Measurements from ENCODE around the gene TJP3. TPM values are rescaled to one million over a fixed set of nuclear protein-coding genes. Genes with fewer than 3 reads are reported as not detected.

The TJP3 gene
- polyA plus RNA-seq, 1 donor from 2014 or later: 0.15 TPM

- H3K27me3 ChIP-seq (ENCODE audit: insufficient read depth, low read depth, low read length): peaks cover 14% of the 10 kb centered on the region
- H3K79me2 ChIP-seq (replicated peaks; ENCODE audit: insufficient read depth, low read length): no peaks in the 10 kb centered on the region
- no peaks in the 10 kb centered on the region for H3K9me2 ChIP-seq (ENCODE audit: insufficient read depth, low read length)
- no peaks in the 10 kb centered on the region for H3K9me3 ChIP-seq (ENCODE audit: low read length)
- no peak overlapping the region for H2AFZ ChIP-seq (ENCODE audit: low read depth, low read length)
- no peak overlapping the region for H3K4me2 ChIP-seq (ENCODE audit: low read length)
- no peaks in the 10 kb centered on the region for H4K20me1 ChIP-seq (ENCODE audit: insufficient read depth)
- no peaks in the 10 kb centered on the region for H3F3A ChIP-seq (ENCODE audit: insufficient read depth, low read length, poor library complexity, severe bottlenecking)
- no peaks in the 10 kb centered on the region for H3K36me3 ChIP-seq (ENCODE audit: insufficient read depth, low read length)
- no peak overlapping the region for H3K4me3 ChIP-seq (ENCODE audit: low read length)
- H3K27ac ChIP-seq (ENCODE audit: low read length): no peak overlapping the region
- H3K9ac ChIP-seq (ENCODE audit: low read length): no peak overlapping the region
- TF ChIP-seq EZH2 (IDR thresholded peaks at IDR 0.05; ENCODE audit: borderline replicate concordance, insufficient read depth, low read length, poor library complexity, severe bottlenecking) (no peak), POLR2AphosphoS5 (IDR thresholded peaks at IDR 0.05) (no peak), MXI1 (conservative IDR thresholded peaks at IDR 0.05; ENCODE audit: poor library complexity, severe bottlenecking) (no peak), REST (IDR thresholded peaks at IDR 0.05; ENCODE audit: borderline replicate concordance) (no peak), TAF1 (IDR thresholded peaks at IDR 0.05; ENCODE audit: low read depth) (no peak), RAD21 (conservative IDR thresholded peaks at IDR 0.05) (no peak), CTCF (IDR thresholded peaks at IDR 0.05; ENCODE audit: poor library complexity, severe bottlenecking) (no peak)
Measured at GRCh38 chr19:3722443-3723109, 14.4 kb downstream of the TJP3 start.

- Histone ChIP-seq H3K9ac (ENCODE audit: low read length) (no peak overlapping the region), H3K9me2 (ENCODE audit: insufficient read depth, low read length) (no peaks in the 10 kb centered on the region), H3K36me3 (ENCODE audit: insufficient read depth, low read length) (no peaks in the 10 kb centered on the region), H3K27me3 (ENCODE audit: insufficient read depth, low read depth, low read length) (peaks cover 14% of the 10 kb centered on the region), H3K79me2 (replicated peaks; ENCODE audit: insufficient read depth, low read length) (no peaks in the 10 kb centered on the region), H3K4me2 (ENCODE audit: low read length) (no peak overlapping the region), H3K4me3 (ENCODE audit: low read length) (no peak overlapping the region), H3K9me3 (ENCODE audit: low read length) (no peaks in the 10 kb centered on the region), H4K20me1 (ENCODE audit: insufficient read depth) (no peaks in the 10 kb centered on the region), H2AFZ (ENCODE audit: low read depth, low read length) (no peak overlapping the region), H3F3A (ENCODE audit: insufficient read depth, low read length, poor library complexity, severe bottlenecking) (no peaks in the 10 kb centered on the region), H3K27ac (ENCODE audit: low read length) (no peak overlapping the region)
- TF ChIP-seq RAD21 (conservative IDR thresholded peaks at IDR 0.05): no peak
- no peak for TF ChIP-seq MXI1 (conservative IDR thresholded peaks at IDR 0.05; ENCODE audit: poor library complexity, severe bottlenecking)
- TF ChIP-seq POLR2AphosphoS5 (IDR thresholded peaks at IDR 0.05): no peak
- no peak for TF ChIP-seq EZH2 (IDR thresholded peaks at IDR 0.05; ENCODE audit: borderline replicate concordance, insufficient read depth, low read length, poor library complexity, severe bottlenecking)
Measured at GRCh38 chr19:3723110-3723488, 14.9 kb downstream of the TJP3 start.

GRCh38 chr19:3723883-3724282 is 15.7 kb downstream of the TJP3 start:
- H2AFZ ChIP-seq (ENCODE audit: low read depth, low read length): no peak overlapping the region
- peaks cover 14% of the 10 kb centered on the region for H3K27me3 ChIP-seq (ENCODE audit: insufficient read depth, low read depth, low read length)
- H3K9me2 ChIP-seq (ENCODE audit: insufficient read depth, low read length): no peaks in the 10 kb centered on the region
- TF ChIP-seq REST (IDR thresholded peaks at IDR 0.05; ENCODE audit: borderline replicate concordance): no peak
- TF ChIP-seq CTCF (IDR thresholded peaks at IDR 0.05; ENCODE audit: poor library complexity, severe bottlenecking): no peak
- no peak for TF ChIP-seq EZH2 (IDR thresholded peaks at IDR 0.05; ENCODE audit: borderline replicate concordance, insufficient read depth, low read length, poor library complexity, severe bottlenecking)
- no peak for TF ChIP-seq MXI1 (conservative IDR thresholded peaks at IDR 0.05; ENCODE audit: poor library complexity, severe bottlenecking)
- TF ChIP-seq EP300 (conservative IDR thresholded peaks at IDR 0.05; ENCODE audit: poor library complexity, severe bottlenecking): no peak
- no peak for TF ChIP-seq TAF1 (IDR thresholded peaks at IDR 0.05; ENCODE audit: low read depth)
- H3K4me2 ChIP-seq (ENCODE audit: low read length): no peak overlapping the region
- H3K27ac ChIP-seq (ENCODE audit: low read length): no peak overlapping the region
- no peaks in the 10 kb centered on the region for H4K20me1 ChIP-seq (ENCODE audit: insufficient read depth)
- no peak overlapping the region for H3K4me3 ChIP-seq (ENCODE audit: low read length)
- H3F3A ChIP-seq (ENCODE audit: insufficient read depth, low read length, poor library complexity, severe bottlenecking): no peaks in the 10 kb centered on the region
- H3K9ac ChIP-seq (ENCODE audit: low read length): no peak overlapping the region
- no peaks in the 10 kb centered on the region for H3K9me3 ChIP-seq (ENCODE audit: low read length)
- H3K36me3 ChIP-seq (ENCODE audit: insufficient read depth, low read length): no peaks in the 10 kb centered on the region
- no peaks in the 10 kb centered on the region for H3K79me2 ChIP-seq (replicated peaks; ENCODE audit: insufficient read depth, low read length)

Data from neural cell (in vitro differentiated cells).